ENCODE results near the gene NECTIN3.

DNA sequence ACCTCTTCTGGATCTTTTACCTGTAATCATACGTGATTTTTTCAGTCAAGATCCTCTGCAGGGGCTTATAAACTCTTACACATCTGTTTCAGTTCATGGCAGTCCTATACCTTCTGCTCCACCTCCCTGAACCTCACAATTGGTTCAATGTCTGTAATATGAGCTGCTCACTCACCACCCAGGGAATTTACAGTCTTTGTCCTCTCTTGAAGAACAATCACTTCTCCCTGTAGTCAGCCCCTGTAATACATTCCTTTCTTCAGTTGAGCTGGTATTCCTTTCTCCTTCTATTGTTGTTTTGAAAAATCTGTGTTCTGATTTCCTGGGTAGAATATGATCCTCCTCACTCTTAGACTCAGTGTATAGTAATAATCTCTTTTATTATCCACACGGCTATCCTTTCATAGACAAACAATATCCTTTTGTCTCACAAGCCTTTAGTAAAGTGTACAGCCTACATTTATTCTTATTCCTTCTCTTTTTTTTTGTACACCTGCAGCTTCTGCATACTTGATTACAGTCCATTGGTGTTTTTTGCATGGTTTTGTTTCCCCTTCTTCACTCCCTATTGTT, 101.8 kb downstream of the NECTIN3 start:
- TF ChIP-seq POLR2AphosphoS5 (IDR thresholded peaks at IDR 0.05; ENCODE audit: low read depth, low read length), result no peak
- TF ChIP-seq, protein P1, sequence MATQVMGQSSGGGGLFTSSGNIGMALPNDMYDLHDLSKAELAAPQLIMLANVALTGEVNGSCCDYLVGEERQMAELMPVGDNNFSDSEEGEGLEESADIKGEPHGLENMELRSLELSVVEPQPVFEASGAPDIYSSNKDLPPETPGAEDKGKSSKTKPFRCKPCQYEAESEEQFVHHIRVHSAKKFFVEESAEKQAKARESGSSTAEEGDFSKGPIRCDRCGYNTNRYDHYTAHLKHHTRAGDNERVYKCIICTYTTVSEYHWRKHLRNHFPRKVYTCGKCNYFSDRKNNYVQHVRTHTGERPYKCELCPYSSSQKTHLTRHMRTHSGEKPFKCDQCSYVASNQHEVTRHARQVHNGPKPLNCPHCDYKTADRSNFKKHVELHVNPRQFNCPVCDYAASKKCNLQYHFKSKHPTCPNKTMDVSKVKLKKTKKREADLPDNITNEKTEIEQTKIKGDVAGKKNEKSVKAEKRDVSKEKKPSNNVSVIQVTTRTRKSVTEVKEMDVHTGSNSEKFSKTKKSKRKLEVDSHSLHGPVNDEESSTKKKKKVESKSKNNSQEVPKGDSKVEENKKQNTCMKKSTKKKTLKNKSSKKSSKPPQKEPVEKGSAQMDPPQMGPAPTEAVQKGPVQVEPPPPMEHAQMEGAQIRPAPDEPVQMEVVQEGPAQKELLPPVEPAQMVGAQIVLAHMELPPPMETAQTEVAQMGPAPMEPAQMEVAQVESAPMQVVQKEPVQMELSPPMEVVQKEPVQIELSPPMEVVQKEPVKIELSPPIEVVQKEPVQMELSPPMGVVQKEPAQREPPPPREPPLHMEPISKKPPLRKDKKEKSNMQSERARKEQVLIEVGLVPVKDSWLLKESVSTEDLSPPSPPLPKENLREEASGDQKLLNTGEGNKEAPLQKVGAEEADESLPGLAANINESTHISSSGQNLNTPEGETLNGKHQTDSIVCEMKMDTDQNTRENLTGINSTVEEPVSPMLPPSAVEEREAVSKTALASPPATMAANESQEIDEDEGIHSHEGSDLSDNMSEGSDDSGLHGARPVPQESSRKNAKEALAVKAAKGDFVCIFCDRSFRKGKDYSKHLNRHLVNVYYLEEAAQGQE (IDR thresholded peaks at IDR 0.05; ENCODE audit: insufficient read depth in 1 of 2, low read depth in 2 of 2, low read length in 2 of 2), result no peak
- TF ChIP-seq TAF1 (IDR thresholded peaks at IDR 0.05; ENCODE audit: borderline replicate concordance, insufficient read depth, low read length), result no peak
